GM21528 (cell line): ENCODE results near the gene VTI1B.

Source experiments
- ATAC-seq: cut with Tn5 transposase; IDR thresholded peaks from one replicate; pipeline ENCODE4 v1.9.1; 2021; ENCODE audit warnings: mild to moderate bottlenecking, moderate library complexity; ENCODE audit not compliant: unreplicated experiment, low FRiP score

The VTI1B gene

GRCh38 chr14:67680121-67680602 lies 5.7 kb upstream of the VTI1B start:
- peak; percentile 89 for ATAC-seq

GRCh38 chr14:67679006-67679405 lies 4.6 kb upstream of the VTI1B start:
- no peak for ATAC-seq

DNA sequence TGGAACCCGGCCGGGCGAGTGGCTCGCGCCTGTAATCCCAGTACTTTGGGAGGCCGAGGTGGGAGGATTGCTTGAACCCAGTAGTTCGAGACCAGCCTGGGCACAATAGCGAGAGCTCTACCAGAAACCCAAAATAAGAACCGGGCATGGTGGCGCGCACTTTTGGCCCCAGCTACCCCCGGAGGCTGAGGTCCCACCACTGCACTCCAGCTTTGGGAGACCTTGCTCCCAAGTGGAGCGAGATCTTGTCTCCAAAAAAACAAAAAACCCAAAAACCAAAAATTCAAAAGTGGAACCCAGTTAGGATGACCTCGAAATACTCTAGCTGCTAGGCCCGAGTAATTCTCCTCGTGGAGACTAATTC lies 769 bp upstream of the VTI1B start:
- ATAC-seq = no peak

DNA sequence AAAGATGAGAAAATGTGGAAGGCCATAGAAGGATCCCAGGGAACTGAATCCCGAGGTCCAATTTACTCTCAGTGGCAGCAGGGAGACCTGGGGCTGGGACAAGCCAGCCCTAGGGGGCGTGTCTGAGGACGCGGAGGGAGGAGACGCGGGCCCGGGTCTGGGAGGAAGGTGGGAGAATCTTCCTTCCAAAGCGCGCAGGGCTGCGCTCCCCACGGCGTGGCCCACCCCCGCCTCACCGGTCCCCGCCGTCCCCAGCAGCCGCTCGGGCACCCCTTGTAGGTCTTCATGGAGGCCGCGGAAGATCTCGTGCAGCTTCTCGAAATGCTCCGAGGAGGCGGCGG lies 323 bp downstream of the VTI1B start:
- ATAC-seq = peak; percentile 56

DNA sequence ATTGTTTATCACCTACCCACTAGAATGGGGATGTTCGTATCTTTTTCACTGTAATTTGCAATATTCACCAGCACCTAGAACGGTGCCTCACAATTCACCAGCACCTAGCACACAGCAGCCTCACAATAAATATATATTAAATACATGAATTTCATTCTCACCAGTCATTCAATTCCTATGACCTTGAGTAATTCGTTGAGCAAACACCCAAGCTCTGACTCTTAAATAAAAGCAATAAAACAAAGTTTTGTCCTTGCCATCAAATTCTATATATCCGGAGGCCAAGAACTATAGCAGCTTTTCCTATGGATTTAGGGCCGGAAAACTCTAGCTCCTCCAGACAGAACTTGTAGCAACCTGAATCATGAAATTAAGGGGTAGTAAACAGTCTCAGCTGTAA lies 981 bp downstream of the VTI1B start:
- no peak for ATAC-seq

- ATAC-seq = no peak
These were observed 5.9 kb downstream of the VTI1B start for GRCh38 chr14:67668559-67668958.

- ATAC-seq = no peak
These were observed 7.5 kb downstream of the VTI1B start for GRCh38 chr14:67666750-67667449.

- ATAC-seq = no peak
These were observed 8.6 kb downstream of the VTI1B start for GRCh38 chr14:67665868-67666267.

DNA sequence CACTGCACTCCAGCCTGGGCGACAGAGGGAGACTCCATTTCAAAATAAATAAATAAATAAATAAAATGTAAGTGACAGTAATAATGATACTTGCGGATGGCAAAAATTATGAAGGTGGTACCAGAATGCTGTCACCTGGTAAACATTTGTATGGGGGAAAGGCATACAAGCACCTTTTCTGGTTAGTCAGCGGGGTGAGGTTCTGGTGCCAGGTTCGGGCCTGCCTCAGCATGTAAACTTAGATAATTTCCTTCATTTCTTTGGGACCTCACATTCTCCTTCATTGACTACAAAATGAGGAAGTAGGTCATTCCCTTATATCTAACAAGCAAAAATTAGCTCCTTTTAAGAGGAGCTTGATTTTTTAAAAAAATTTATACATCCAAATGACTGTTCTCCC lies 10.8 kb downstream of the VTI1B start:
- ATAC-seq = no peak

GRCh38 chr14:67653651-67654280 lies 20.7 kb downstream of the VTI1B start:
- ATAC-seq = no peak

- ATAC-seq = no peak
These were observed 22.2 kb downstream of the VTI1B start for GRCh38 chr14:67652189-67652588.

DNA sequence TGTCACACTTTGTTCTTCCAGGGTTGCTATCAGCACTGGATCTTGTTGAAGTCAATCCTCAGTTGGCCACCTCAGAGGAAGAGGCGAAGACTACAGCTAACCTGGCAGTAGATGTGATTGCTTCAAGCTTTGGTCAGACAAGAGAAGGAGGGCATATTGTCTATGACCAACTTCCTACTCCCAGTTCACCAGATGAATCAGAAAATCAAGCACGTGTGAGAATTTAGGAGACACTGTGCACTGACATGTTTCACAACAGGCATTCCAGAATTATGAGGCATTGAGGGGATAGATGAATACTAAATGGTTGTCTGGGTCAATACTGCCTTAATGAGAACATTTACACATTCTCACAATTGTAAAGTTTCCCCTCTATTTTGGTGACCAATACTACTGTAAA lies 23.7 kb downstream of the VTI1B start:
- no peak for ATAC-seq

DNA sequence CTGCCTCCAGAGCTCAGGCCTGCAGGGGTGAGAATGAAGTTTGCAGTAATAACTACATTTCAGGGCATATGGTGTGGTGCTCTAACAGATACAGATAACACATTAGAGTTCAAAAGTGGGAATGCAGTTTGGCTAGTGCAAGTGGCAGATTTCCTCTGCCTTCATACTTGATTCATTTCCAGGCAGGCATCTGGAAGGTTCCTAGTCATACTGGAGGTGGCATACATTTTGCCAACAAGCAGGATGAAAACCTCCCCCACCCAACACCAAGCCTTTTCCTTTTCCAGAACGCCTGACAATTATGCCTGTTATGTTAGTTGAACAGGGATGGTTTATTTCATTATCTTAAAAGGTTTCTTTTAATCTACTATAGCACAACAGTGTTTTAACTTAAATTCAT lies 24.3 kb downstream of the VTI1B start:
- ATAC-seq = no peak

DNA sequence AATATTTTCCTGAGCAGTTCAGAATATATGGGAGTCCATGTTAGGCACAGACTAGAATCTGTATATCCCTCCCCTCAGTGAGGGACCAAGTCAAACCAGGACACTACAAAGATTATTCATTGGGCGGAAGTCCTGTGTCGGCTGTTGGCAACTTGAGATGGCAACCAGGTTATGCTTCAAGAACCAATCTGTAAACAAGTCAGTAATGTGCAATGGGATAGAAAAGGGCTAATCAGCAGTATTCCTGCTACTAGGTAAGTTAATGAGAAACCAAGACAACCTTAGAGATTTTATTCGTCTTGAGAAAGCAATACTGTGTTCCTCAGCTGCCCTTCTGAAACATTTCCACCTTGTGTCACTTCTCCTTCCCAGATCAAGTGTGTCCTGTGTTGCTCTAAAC lies 28.3 kb downstream of the VTI1B start:
- no peak for ATAC-seq

GRCh38 chr14:67645414-67645813 lies 29.0 kb downstream of the VTI1B start:
- no peak for ATAC-seq

DNA sequence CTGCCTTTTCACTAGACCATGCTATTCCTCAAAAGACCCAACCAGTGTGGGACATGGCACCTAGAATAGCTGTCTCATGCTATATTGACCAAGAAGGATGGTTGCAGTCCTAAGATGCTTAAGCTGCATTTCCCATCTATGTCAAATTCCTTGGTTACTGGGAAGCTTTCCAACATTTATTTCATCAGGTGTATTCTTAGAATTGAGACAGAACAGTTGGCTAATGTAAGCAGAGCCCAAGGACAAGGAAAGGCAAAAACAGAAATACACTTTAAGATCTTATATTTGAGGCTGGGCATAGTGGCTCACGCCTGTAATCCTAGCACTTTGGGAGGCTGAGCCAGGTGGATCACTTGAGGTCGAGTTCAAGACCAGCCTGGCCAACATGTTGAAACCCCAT lies 30.0 kb downstream of the VTI1B start:
- no peak for ATAC-seq

DNA sequence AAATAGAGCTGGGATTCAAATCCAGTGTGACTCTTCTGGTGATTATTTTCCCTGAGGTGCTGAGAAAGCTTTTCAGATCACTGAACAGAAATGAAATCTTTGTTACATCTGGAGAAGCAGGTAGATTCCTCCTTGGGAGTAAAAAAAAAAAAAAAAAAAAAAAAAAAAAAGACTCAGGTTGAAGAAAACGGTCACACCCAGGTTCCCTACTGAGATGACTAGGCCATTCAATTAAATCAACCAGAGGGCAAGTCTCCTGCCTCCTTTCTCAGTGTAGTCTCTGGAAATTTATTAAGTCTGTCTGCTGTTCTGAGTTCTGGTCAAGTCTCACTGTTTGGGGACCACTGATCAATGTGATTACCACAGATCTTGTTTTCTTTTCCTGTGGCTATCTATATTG lies 30.7 kb downstream of the VTI1B start:
- no peak for ATAC-seq

- no peak for ATAC-seq
These were observed 32.3 kb downstream of the VTI1B start for GRCh38 chr14:67641902-67642749.

DNA sequence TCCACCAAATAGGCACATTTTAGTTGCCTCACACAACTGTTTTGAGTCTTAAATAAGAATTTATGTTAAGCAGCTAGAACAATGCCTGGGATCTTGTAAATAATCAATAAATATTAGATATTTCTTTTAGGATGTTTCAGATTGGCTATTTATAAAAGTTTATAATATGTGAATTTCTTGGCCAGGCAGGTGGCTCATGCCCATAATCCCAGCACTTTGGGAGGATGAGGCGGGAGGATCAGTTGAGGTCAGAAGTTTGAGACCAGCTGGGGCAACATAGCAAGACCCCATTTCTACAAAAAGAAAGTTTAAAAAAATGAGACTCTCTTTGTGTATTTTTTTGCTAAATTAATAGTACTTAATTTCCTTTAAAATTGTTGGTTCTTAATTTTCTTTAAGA lies 33.0 kb downstream of the VTI1B start:
- ATAC-seq = no peak

DNA sequence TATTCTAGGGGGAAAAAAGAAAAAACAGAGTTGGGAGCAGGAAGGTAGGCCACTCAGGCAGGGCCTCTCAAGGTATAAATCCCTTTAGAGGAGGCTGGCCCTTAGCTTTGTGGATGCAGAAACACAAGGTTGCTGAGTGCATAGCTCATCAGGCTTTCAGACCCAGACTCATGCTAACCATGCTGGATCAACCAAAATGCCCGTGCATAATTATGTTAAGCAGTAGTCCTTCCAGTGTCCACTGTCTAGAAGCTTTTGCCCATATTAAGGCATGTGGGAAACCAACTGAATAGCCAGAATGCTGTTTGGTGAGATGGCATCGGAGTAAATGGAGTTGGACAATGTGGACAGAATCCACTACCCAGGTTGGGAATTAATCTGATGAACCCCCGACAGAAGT lies 35.8 kb downstream of the VTI1B start:
- no peak for ATAC-seq

DNA sequence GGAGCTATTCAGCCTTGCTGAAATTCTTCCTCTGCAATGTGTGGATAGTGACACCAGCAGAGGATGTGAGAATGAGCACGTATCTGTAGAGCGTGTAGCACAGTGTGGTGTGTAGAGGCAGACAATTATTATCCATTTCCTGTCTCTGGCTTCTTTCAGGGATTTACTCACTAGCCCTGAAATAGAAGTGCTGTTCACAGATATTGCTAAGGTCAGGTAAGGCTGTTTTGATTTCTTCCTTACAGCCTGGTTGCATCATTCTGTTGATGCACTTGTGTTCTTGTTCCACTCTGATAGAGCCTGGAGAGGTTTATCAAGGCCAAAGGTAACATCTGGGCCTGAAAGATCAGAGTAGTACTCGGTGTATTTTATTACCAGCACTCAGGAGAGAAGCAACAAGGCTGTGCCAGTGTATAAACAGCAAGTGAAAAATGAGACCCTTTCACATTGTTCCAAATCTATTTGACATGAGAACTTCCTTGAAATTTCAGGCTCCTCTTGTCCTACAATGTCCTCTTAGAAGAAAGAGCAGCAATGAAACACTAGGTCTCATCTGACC lies 38.0 kb downstream of the VTI1B start:
- no peak for ATAC-seq
